LNCAP (cell line): ENCODE data around the gene SATL1.

Experiments
- TF ChIP-seq, protein P1 (sequence below): fragments of 450-650 bp; IDR thresholded peaks from 2 replicates; pipeline ENCODE4 v1.5.1; 2017; ENCODE audit warnings: mild to moderate bottlenecking

The SATL1 gene

DNA sequence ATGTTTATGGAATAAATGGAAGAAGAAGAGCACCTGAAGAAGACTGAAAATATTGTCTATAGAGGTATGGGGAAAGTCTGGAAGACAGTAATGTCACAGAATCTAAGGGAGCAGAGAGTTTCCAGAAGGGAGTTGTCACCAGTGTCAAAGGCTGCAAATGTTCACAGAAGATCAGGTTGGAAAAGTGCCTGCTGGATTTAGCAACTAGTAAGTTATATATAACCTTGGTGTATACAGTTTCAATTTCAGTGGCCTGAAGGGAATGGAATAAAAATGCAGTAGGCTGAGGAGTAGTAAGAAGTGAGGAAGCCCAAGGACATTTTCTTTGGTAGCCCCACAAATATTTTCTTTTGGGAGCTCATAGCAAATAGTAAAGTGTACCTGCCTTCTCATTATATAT lies 107.2 kb downstream of the SATL1 start:
- TF ChIP-seq, protein P1, sequence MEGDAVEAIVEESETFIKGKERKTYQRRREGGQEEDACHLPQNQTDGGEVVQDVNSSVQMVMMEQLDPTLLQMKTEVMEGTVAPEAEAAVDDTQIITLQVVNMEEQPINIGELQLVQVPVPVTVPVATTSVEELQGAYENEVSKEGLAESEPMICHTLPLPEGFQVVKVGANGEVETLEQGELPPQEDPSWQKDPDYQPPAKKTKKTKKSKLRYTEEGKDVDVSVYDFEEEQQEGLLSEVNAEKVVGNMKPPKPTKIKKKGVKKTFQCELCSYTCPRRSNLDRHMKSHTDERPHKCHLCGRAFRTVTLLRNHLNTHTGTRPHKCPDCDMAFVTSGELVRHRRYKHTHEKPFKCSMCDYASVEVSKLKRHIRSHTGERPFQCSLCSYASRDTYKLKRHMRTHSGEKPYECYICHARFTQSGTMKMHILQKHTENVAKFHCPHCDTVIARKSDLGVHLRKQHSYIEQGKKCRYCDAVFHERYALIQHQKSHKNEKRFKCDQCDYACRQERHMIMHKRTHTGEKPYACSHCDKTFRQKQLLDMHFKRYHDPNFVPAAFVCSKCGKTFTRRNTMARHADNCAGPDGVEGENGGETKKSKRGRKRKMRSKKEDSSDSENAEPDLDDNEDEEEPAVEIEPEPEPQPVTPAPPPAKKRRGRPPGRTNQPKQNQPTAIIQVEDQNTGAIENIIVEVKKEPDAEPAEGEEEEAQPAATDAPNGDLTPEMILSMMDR = no peak

DNA sequence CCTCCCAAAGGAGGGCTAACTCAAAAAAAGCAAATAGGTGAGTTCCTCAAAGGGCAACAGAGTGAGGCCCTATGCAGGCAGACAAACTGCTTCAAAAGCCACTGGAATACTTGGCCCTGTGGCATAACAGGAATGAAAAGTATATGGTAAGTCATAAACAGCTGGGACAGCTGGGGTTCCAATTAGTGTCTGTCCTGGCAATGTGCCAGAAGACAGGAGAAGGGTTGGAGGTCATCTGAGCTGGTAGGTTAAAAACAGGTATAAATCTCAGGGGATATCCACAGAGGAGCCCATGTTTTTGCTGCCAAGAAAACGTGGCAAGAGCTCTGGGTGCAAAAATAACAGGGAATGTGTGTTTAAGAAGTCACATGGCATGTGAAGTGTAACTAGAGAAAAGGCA lies 128.3 kb downstream of the SATL1 start:
- TF ChIP-seq, protein P1 = no peak

DNA sequence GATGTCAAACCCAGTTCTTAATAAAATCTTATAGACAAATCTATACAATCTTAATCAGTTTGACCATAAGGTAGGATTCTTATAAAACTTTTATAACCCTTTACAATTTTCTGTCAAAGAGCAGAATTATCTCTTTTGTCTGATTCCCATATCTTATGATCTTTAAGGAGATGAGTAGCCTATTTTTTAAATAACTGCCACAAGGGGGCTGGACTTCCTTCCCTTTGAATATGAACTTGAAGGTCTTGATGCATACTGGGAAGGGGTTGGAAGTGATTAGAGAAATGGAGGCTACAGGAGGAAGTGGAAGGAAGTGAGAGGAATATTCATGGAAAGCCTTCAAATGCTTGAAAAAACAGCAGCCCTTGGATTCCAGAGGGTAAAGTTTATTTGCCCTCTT lies 128.8 kb downstream of the SATL1 start:
- TF ChIP-seq, protein P1 = no peak

DNA sequence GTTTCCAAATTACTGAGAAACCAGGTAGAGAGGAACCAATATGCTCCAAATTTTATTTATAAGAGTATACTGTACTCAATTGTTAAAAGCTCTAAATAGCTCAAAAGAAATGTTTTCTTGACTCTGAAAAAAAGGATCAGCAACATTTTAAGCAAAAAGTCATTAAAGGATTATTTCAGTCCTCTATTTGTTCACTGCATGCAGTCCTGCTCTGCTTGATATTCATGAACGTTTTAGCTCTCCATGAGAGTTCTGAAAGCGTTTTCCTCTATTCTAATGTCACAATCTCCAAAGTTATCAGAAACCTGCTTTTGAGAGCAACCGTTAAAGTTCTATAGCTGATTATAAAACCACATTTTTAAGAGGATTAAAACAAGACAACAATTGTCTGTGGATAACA lies 129.4 kb downstream of the SATL1 start:
- TF ChIP-seq, protein P1 = no peak

DNA sequence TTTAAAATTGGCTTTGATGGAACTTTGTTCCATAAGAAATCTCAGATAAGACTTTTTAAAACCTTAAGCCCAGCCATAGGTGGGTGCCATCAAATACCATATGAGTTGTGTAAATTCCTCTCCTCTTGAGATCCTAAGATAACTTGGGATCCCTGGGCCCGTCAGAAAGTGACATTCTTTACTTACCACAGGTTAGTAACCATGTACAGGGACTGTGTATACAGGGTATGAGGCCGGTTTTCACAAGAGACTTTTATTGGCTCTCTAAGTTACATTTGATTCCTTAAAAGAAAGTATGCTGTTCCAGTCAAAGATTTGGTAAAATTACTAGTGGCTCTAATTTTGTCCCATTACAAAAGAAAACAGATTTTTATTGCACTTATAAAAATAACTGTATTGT lies 129.8 kb downstream of the SATL1 start:
- TF ChIP-seq, protein P1 = no peak

DNA sequence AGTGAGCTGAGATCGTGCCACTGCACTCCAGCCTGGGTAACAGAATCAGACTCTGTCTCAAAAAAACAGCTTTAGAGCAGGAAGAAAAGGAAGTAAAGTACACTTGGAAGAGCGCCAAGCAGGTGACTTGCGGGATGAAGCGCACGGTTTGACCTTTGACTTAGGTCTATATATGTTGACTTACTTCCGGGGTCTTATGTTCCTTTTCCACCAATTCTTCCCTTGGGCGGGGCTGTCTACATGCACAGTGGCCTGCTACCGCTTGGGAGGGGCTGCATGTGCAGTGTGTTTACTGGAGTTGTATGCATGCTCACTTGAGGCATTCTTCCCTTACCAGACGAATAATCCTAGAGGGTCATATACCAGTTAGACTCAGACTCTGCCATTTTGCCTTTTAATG lies 131.3 kb downstream of the SATL1 start:
- TF ChIP-seq, protein P1 = no peak

DNA sequence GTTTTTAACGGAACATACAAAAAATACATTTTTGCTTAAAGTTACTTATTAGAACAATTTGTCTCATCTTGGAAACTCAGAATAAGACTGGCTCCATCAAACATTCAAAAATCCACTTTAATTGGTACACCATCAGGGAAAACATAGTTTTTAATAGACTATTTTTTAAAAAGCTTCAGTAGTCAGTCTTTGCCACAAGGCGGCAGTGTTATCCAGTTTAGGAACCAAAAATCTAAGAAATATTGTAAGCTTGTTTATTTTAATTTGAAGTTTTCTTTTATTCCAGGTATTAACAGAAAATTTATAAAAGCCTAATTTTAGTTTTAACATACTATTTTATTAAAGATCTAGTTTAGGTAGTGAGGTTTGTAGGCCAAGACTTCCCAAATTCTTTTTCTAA lies 132.2 kb downstream of the SATL1 start:
- TF ChIP-seq, protein P1 = peak; percentile 55

DNA sequence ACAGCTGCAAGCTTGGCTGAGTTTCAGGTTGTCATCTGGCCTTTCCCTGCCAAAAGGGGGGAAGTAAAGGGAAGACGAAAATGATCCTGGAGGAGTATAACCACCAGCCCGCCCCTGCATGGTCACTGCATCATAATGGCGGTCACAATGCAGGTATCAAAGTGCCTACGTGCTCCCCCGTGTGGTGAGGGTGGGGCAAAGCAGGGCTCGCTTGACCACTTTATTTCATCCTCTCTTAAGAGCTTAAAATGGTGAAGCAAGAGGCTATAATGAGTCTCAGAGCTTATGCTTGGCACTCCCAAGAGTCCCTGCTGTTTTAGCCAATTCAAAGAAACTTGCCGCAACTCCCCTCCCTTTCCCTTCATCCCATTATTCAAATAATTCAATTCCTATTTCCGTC lies 134.3 kb downstream of the SATL1 start:
- TF ChIP-seq, protein P1 = peak; percentile 53
